Measurements from ENCODE around the gene S1PR4. TPM values are rescaled to one million over a fixed set of nuclear protein-coding genes. Genes with fewer than 3 reads are reported as not detected.

S1PR4 gene
- polyA plus RNA-seq, 1 experiment = not detected

DNA sequence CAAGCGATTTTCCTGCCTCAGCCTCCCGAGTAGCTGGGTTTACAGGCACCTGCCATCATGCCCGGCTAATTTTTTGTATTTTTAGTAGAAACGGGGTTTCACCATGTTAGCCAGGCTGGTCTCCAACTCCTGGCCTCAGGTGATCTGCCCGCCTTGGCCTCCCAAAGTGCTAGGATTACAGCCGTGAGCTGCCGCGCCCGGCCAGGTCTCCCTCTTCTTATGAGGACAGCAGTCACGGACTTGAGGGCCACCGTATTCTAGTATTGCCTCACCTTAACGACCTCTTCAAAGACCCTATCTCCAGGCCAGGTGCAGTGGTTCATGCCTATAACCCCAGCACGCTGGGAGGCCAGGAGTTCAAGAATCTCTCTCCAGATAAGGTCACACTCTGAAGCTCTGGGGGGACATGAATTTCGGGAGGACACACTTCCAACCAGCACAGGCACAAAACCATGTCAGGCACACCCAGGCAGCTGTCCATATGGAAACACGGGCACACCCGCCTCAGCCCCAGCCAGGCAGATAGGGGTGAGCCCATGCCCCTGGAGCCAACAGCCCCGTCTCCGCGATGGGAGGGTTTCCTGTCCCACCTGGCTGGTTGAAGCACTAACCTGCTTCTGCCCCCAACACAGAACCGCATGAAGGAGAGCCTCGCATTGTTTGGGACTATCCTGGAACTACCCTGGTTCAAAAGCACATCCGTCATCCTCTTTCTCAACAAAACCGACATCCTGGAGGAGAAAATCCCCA is 21.3 kb upstream of the S1PR4 start:
- no peak for TF ChIP-seq CTCF (IDR thresholded peaks at IDR 0.05; ENCODE audit: low read depth, low read length)
- H3K27me3 ChIP-seq (ENCODE audit: control insufficient read depth, insufficient read depth, low read length) = no peaks in the 10 kb centered on the region
- H3K27ac ChIP-seq (ENCODE audit: low read depth, low read length) = no peak overlapping the region
- DNase-seq (ENCODE audit: low read depth, low spot score) = no peak
- no peak overlapping the region for H3K4me3 ChIP-seq (ENCODE audit: low read depth, low read length)
- CTCF ChIA-PET = interaction anchor here (1.3 kb wide), 1 partner anchor 206 kb away, joined by 5 read pairs; no protein-coding TSS in a partner anchor
- POLR2A ChIA-PET = interaction anchor here (0.6 kb wide), 1 partner anchor 14 kb away, joined by 3 read pairs; no protein-coding TSS in a partner anchor
- H3K9me3 ChIP-seq (ENCODE audit: control insufficient read depth, insufficient read depth, low read length) = peaks cover 4% of the 10 kb centered on the region

GRCh38 chr19:3159565-3159964 is 19.0 kb upstream of the S1PR4 start:
- no peak for TF ChIP-seq CTCF (IDR thresholded peaks at IDR 0.05; ENCODE audit: low read depth, low read length)
- DNase-seq (ENCODE audit: low read depth, low spot score) = no peak
- H3K4me3 ChIP-seq (ENCODE audit: low read depth, low read length) = no peak overlapping the region
- peaks cover 4% of the 10 kb centered on the region for H3K9me3 ChIP-seq (ENCODE audit: control insufficient read depth, insufficient read depth, low read length)
- no peak overlapping the region for H3K27ac ChIP-seq (ENCODE audit: low read depth, low read length)
- CTCF ChIA-PET = interaction anchor here (0.9 to 3.9 kb wide), 5 partner anchors 23 to 273 kb away, joined by 3 to 28 read pairs (median 4); partner anchors contain the start of gene GNA15
- POLR2A ChIA-PET = interaction anchor here (1.1 kb wide), 1 partner anchor 209 kb away, joined by 3 read pairs; no protein-coding TSS in a partner anchor
- H3K27me3 ChIP-seq (ENCODE audit: control insufficient read depth, insufficient read depth, low read length) = no peaks in the 10 kb centered on the region

- TF ChIP-seq CTCF (IDR thresholded peaks at IDR 0.05; ENCODE audit: low read depth, low read length) = no peak
- Histone ChIP-seq H3K27ac (ENCODE audit: low read depth, low read length) (no peak overlapping the region), H3K9me3 (ENCODE audit: control insufficient read depth, insufficient read depth, low read length) (peaks cover 4% of the 10 kb centered on the region), H3K4me3 (ENCODE audit: low read depth, low read length) (no peak overlapping the region), H3K27me3 (ENCODE audit: control insufficient read depth, insufficient read depth, low read length) (no peaks in the 10 kb centered on the region)
- ChIA-PET POLR2A (interaction anchor here (1.1 kb wide), 1 partner anchor 210 kb away, joined by 3 read pairs; no protein-coding TSS in a partner anchor), CTCF (interaction anchor here (0.9 to 3.9 kb wide), 5 partner anchors 24 to 273 kb away, joined by 3 to 28 read pairs (median 4); partner anchors contain the start of gene GNA15)
- no peak for DNase-seq (ENCODE audit: low read depth, low spot score)
Observed at GRCh38 chr19:3160219-3160618, 18.4 kb upstream of the S1PR4 start.

DNA sequence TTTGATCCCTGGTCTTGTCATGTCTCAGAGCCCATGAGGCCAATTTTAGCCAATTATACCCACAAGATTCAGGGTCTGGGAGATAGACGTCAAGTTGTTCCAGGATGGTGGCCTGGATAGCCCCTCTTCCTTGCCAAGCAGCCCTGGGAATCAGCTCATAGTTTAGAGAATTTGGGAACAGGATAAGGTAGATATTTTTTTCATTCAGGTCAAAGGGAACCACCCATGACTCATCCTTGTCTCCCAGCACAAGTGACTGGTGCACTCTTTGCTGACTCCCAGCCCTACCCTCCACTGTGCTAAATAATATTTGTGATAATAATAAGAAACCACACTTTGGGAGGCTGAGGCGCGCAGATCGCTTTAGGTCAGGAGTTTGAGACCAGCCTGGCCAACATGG is 17.1 kb upstream of the S1PR4 start:
- Histone ChIP-seq H3K4me3 (ENCODE audit: low read depth, low read length) (no peak overlapping the region), H3K27ac (ENCODE audit: low read depth, low read length) (no peak overlapping the region), H3K9me3 (ENCODE audit: control insufficient read depth, insufficient read depth, low read length) (peaks cover 4% of the 10 kb centered on the region), H3K27me3 (ENCODE audit: control insufficient read depth, insufficient read depth, low read length) (no peaks in the 10 kb centered on the region)
- TF ChIP-seq CTCF (IDR thresholded peaks at IDR 0.05; ENCODE audit: low read depth, low read length) = no peak
- POLR2A ChIA-PET = no interaction called here
- CTCF ChIA-PET = interaction anchor here (0.5 to 3.9 kb wide), 8 partner anchors 10 to 360 kb away, joined by 3 to 30 read pairs (median 3); no protein-coding TSS in a partner anchor
- DNase-seq (ENCODE audit: low read depth, low spot score) = no peak

All from AG04450 (cell line).